ENCODE results near the gene UNG.
A peak's percentile ranks its signal among the peaks of the same experiment; 100 is the strongest.

UNG gene

GRCh38 chr12:109092497-109093021, 4.8 kb upstream of the UNG start:
- DNase-seq, result no peak

GRCh38 chr12:109093022-109093918, 4.1 kb upstream of the UNG start, which contains the start of gene ALKBH2:
TSS of gene ALKBH2 (minus strand) at chr12:109093472. CDS start at chr12:109092786, 686 bp downstream.
- DNase-seq, result peak; percentile 95

- DNase-seq, result no peak
Observed at GRCh38 chr12:109097140-109097434, 310 bp upstream of the UNG start.

GRCh38 chr12:109098183-109098604, 797 bp downstream of the UNG start:
- no peak for DNase-seq

- no peak for DNase-seq
Observed at GRCh38 chr12:109098651-109099050, 1.3 kb downstream of the UNG start.

- DNase-seq, result no peak
Observed at GRCh38 chr12:109099431-109100020, 2.1 kb downstream of the UNG start.

- DNase-seq, result no peak
Observed at GRCh38 chr12:109100741-109101140, 3.3 kb downstream of the UNG start.

- DNase-seq, result no peak
Observed at GRCh38 chr12:109102491-109102890, 5.1 kb downstream of the UNG start.

- DNase-seq, result no peak
Observed at GRCh38 chr12:109105176-109105575, 7.8 kb downstream of the UNG start.

GRCh38 chr12:109109746-109110350, 12.5 kb downstream of the UNG start:
- DNase-seq, result no peak

GRCh38 chr12:109110988-109111495, 13.6 kb downstream of the UNG start:
- DNase-seq, result peak; percentile 77

- no peak for DNase-seq
Observed at GRCh38 chr12:109112720-109113465, 15.5 kb downstream of the UNG start.

- no peak for DNase-seq
Observed at GRCh38 chr12:109113661-109114321, 16.4 kb downstream of the UNG start.

- DNase-seq, result no peak
Observed at GRCh38 chr12:109114644-109115043, 17.2 kb downstream of the UNG start.

- DNase-seq, result no peak
Observed at GRCh38 chr12:109115404-109115757, 18.0 kb downstream of the UNG start.

- DNase-seq, result no peak
Observed at GRCh38 chr12:109115758-109116610, 18.6 kb downstream of the UNG start, which contains the start of gene ACACB. TSS of gene ACACB (plus strand) at chr12:109116587. CDS start at chr12:109139406, 22,819 bp downstream.

GRCh38 chr12:109116611-109116949, 19.2 kb downstream of the UNG start:
- no peak for DNase-seq

- no peak for DNase-seq
Observed at GRCh38 chr12:109120095-109120494, 22.7 kb downstream of the UNG start.

- DNase-seq, result no peak
Observed at GRCh38 chr12:109120557-109120956, 23.2 kb downstream of the UNG start.

GRCh38 chr12:109121346-109121880, 24.0 kb downstream of the UNG start:
- DNase-seq, result no peak
